K562 treated with DMSO at 1 percent for 4 hours (cell line): ENCODE measurements around the gene APCDD1. TPM values are rescaled to one million over a fixed set of nuclear protein-coding genes. Genes with fewer than 3 reads are reported as not detected.

Experiments used
- total RNA-seq: library from RNA; unstranded; fragments of 300-600 nt; gene quantifications from 2 replicates; pipeline ENCODE4 v1.2.3, GENCODE V29; 2022; ENCODE audit not compliant: insufficient read depth

APCDD1 gene
- not detected in 2 replicates for total RNA-seq

DNA sequence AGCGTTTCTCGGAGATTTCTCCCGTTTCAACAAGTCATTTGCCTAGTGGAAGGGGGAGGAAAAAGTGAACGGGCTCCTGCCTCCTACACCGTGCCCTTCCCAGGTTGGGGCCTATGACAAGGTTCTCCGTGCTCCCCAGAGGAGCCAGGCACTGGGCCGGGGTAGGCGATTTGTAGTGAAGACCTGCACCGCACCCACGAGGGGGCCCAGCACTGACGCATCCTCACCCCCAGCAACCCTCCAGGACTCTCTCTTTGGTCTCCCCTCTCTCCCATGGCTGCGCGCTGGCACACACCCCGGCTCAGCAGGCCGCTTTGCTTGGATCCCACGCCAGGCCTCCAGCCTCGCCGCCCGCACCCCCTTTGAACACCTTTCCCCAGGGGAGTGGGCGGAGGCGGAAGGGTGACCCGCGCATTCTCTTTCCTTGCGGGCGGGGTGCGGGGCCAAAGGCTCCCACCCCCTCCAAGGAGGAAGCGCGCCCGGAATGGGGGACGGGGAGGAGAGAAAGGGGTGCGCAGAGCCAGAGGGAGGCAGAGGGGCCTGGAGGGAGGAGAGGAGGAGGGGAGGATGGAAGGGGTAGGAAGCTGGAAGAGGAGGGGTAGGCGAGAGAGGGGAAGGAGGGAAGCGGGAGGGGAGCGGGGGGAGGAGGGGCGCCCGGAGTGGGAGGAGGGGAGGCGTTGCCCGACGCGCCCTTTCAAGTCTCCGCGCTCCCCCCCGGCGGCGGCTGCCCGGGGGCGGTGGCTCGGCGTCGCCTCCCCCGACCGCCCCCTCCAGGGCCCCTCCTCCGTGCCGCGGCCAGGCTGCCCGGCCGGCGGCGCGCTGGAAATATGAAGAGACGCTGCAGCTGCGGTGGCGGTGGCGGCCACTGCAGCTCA lies at the start of gene APCDD1:
TSS of gene APCDD1 (plus strand) at position 830 of the 875 bp plus-strand sequence. CDS start 347 bp downstream, outside the sequence.

DNA sequence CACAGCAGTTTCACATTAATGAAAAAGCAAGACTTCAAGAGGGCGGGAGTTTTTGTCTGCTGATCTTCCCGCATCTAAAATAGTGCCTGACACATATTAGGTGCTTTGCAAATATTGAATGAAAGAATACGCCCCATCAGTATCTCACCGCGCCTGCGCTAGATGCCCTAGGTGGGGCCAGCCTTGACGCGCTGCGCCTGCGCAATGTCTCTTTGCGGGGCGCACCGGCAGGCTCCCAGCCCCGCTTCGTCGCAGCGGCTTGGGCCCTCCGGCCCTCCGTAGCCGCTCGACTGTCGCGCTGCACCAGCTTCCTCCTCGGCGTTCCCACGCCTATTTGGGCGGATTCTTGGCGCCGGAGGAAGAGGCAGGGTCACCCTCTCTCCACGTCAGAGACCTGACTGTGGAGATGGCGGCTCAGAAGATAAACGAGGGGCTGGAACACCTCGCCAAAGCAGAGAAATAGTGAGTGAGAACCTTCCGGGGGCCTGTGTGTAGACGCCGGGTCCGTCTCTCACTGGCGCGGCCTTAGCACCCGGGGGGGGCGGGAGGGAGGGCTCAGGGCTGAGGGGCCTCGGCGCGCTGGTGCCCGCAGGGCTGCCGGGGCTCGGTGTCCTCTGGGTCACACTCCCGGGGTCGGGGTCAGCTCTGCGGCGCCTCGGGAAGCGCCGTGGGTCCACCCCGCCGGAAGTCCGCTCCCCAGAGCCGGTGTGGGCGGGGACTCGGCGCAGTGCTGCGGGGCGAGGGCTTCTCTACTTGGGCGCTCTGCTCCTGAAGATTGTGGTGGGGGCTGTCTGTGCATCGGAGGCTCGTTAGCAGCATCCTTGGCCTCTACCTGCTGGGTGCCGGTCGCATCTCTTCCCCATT lies 71.5 kb downstream of the APCDD1 start, which contains the start of gene NAPG:
TSS of gene NAPG (plus strand) at position 331 of the 864 bp plus-strand sequence. CDS start at position 407, 76 bp downstream.

Other genes with a start within 250 kb of the APCDD1 start
- 12.5 and 13.2 TPM in 2 replicates for gene NAPG, start 71.4 kb downstream of the APCDD1 start, total RNA-seq